PC-3 (cell line): ENCODE results near the gene PLXNA3.

ENCODE experiments used
- CTCF ChIP-seq: fragments of 300-600 bp; sonication (generic); conservative IDR thresholded peaks from 2 replicates; pipeline ENCODE4 v1.5.1; 2017; ENCODE audit warnings: antibody characterized with exemption, low read depth, mild to moderate bottlenecking, low read length
- EZH2 ChIP-seq: fragments of 300-600 bp; sonication (generic); IDR thresholded peaks from one replicate; pipeline ENCODE4 v1.6.1; 2017; ENCODE audit warnings: antibody characterized with exemption, mild to moderate bottlenecking, low read length; ENCODE audit not compliant: unreplicated experiment
- EZH2phosphoT487 ChIP-seq: fragments of 300-600 bp; sonication (generic); IDR thresholded peaks from 2 replicates; pipeline ENCODE4 v1.6.1; 2018; ENCODE audit warnings: mild to moderate bottlenecking, antibody characterized with exemption, low read length, borderline replicate concordance

- TF ChIP-seq CTCF (no peak), EZH2phosphoT487 (no peak), EZH2 (no peak)
Measured at GRCh38 chrX:154466036-154466435, 8.0 kb downstream of the PLXNA3 start.
